Melanocyte of skin (primary cell): Measurements from ENCODE around the gene DENND1B. TPM values are rescaled to one million over a fixed set of nuclear protein-coding genes. Genes with fewer than 3 reads are reported as not detected.

ENCODE experiments used
- small RNA-seq, 2 donors: library from RNA; depleted of rRNA; stranded (forward); fragments of <200 nt; gene quantifications; one replicate each; pipeline ENCODE3, GENCODE V24; 2012
- total RNA-seq, 2 donors: library from RNA; depleted of rRNA; stranded (reverse); fragments of >200 nt; gene quantifications; 2 replicates each; pipeline ENCODE4 v1.2.3, GENCODE V29; 2012

The DENND1B gene
- 10 to 100 TPM in 1 of 2 donors, 1 to 10 TPM in 1; 10.0 to 10.7 TPM for total RNA-seq

GRCh38 chr1:197775282-197776262 lies at the start of gene DENND1B:
Gene DENND1B, minus strand, starts transcription at chr1:197775480. Its CDS starts 325 bp downstream, at chr1:197775155.

Small RNAs within 50 kb of the gene (small RNA-seq; reads per million reads assigned to genes)
- gene RF00019, result 0 reads per million in 2 donors

Other genes starting within 250 kb of the DENND1B start
- gene C1orf53, start 127.2 kb upstream of the DENND1B start, total RNA-seq, result 1 to 10 TPM; 3.4 to 4.3 TPM
- gene LHX9, start 141.9 kb upstream of the DENND1B start, total RNA-seq, result not detected